GM12878 (cell line): ENCODE data around the gene ATG14. TPM values are rescaled to one million over a fixed set of nuclear protein-coding genes. Genes with fewer than 3 reads are reported as not detected.

Source experiments
- ATAC-seq: fragments of 200-7000 bp; cut with Tn5 transposase; 3 replicates; pipeline ENCODE4 v1.9.1; 2020; ENCODE audit warnings: mild to moderate bottlenecking, moderate library complexity
- BruUV-seq: library from RNA; stranded (reverse); fragments of 400-500 nt; replicated peaks from 2 replicates; lab custom pipeline; 2021; lab: Mats Ljungman, UMichigan
- CTCF ChIA-PET: fragments of 300-600 bp; sonication (Branson Sonifier 250); formaldehyde crosslinking; extraction: SDS; loops from one replicate; lab custom pipeline; 2021; ENCODE audit warnings: inconsistent platforms; lab: Yijun Ruan, JAX
- POLR2A ChIA-PET: fragments of 350-600 bp; formaldehyde crosslinking; extraction: SDS; loops from one replicate; lab custom pipeline; 2021; ENCODE audit warnings: inconsistent platforms; lab: Charles Lee
- RAD21 ChIA-PET: fragments of 300-600 bp; sonication (Branson Sonifier 250); formaldehyde crosslinking; loops from one replicate; lab custom pipeline; 2023; ENCODE audit warnings: antibody characterized with exemption; ENCODE audit not compliant: unreplicated experiment; lab: Charles Lee
- SMC1A ChIA-PET: fragments of 300-600 bp; sonication (Branson Sonifier 250); formaldehyde crosslinking; loops from one replicate; lab custom pipeline; 2023; ENCODE audit not compliant: unreplicated experiment, uncharacterized antibody; lab: Charles Lee
- DNase-seq: peaks from one replicate; pipeline ENCODE4 v3.0.0-alpha.2; 2011; ENCODE audit warnings: low read depth, low spot score
- FAIRE-seq: peaks from 3 replicates; lab custom pipeline; 2011; peaks lifted over from hg19 to GRCh38; lab: Jason Lieb, UNC
- H2AFZ ChIP-seq: 2 replicates; pipeline ENCODE4 v1.6.0; 2011; ENCODE audit warnings: low read depth, low read length, control low read depth; ENCODE audit not compliant: control insufficient read depth
- H3K27ac ChIP-seq: 2 replicates; pipeline ENCODE4 v1.5.1; 2011; ENCODE audit warnings: control low read depth; ENCODE audit not compliant: control insufficient read depth, insufficient read depth
- H3K27me3 ChIP-seq, 2 experiments: replicated peaks in 1 of 2; 2 replicates each; pipeline versions ENCODE4 v1.6.0 to v1.6.1; 2011; ENCODE audit warnings: low read length in 1 of 2; ENCODE audit not compliant: control insufficient read depth in 2 of 2, insufficient read depth in 2 of 2
- H3K36me3 ChIP-seq, 2 experiments: 2 replicates each; pipeline ENCODE4 v1.5.1; 2011; ENCODE audit warnings: low read length in 1 of 2; ENCODE audit not compliant: control insufficient read depth in 2 of 2, insufficient read depth in 2 of 2
- H3K4me1 ChIP-seq: 2 replicates; pipeline ENCODE4 v1.6.1; 2011; ENCODE audit warnings: mild to moderate bottlenecking, low read length, moderate library complexity, mixed read lengths; ENCODE audit not compliant: control insufficient read depth, insufficient read depth
- H3K4me2 ChIP-seq: 2 replicates; pipeline ENCODE4 v1.6.0; 2011; ENCODE audit warnings: control low read depth; ENCODE audit not compliant: control insufficient read depth, insufficient read depth
- H3K4me3 ChIP-seq: fragments of 200-600 bp; sonication (generic); 2 replicates; pipeline ENCODE4 v1.5.1; 2016
- H3K79me2 ChIP-seq: 2 replicates; pipeline ENCODE4 v1.6.0; 2011; ENCODE audit warnings: low read length; ENCODE audit not compliant: control insufficient read depth, insufficient read depth
- H3K9ac ChIP-seq: 2 replicates; pipeline ENCODE4 v1.8.0; 2011; ENCODE audit warnings: low read length, control low read depth, mixed read lengths; ENCODE audit not compliant: control insufficient read depth, insufficient read depth
- H3K9me3 ChIP-seq: replicated peaks from 3 replicates; pipeline ENCODE4 v1.5.1; 2011; ENCODE audit warnings: mild to moderate bottlenecking, low read length; ENCODE audit not compliant: control insufficient read depth, insufficient read depth
- H4K20me1 ChIP-seq: 2 replicates; pipeline ENCODE4 v1.6.0; 2011; ENCODE audit not compliant: control insufficient read depth, insufficient read depth
- ELK1 ChIP-seq: IDR thresholded peaks from 2 replicates; pipeline ENCODE4 v1.6.1; 2012; ENCODE audit warnings: low read depth, low read length, improper control_type of control experiment
- MXI1 ChIP-seq: fragments of 150-350 bp; IDR thresholded peaks from 2 replicates; pipeline ENCODE4 v1.6.1; 2011; ENCODE audit warnings: low read depth, mild to moderate bottlenecking, inconsistent platforms, low read length, improper control_type of control experiment
- PAX8 ChIP-seq: fragments of 450-650 bp; IDR thresholded peaks from 2 replicates; pipeline ENCODE4 v1.6.1; 2017; ENCODE audit warnings: mild to moderate bottlenecking, moderate library complexity
- USF2 ChIP-seq: IDR thresholded peaks from 2 replicates; pipeline ENCODE4 v1.6.1; 2011; ENCODE audit warnings: low read depth, low read length, improper control_type of control experiment, borderline replicate concordance
- ZNF24 ChIP-seq: fragments of 450-650 bp; IDR thresholded peaks from 2 replicates; pipeline ENCODE4 v1.6.1; 2017; ENCODE audit warnings: antibody characterized with exemption, mild to moderate bottlenecking
- WGBS: methylation state at CpG from one replicate; pipeline ENCODE4 v1.1.6; 2016; ENCODE audit warnings: low lambda C conversion rate; ENCODE audit not compliant: insufficient replicate concordance, insufficient coverage; ENCODE audit errors: missing lambda C conversion rate; 5-methylcytosine and 5-hydroxymethylcytosine counted together
- in situ Hi-C: fragments of 300-500 bp; cut with MboI; formaldehyde crosslinking; loops from 9 replicates; pipeline ENCODE4 v1.14.3; 2018; ENCODE audit warnings: mixed read lengths
- intact Hi-C: fragments of 100-400 bp; cut with micrococcal nuclease; formaldehyde crosslinking; loops from one replicate; pipeline ENCODE4 v1.14.2; 2022; ENCODE audit not compliant: unreplicated experiment
- polyA plus RNA-seq, 11 experiments: library from polyadenylated mRNA; depleted of rRNA in 4 of 11; unstranded in 6 of 11; stranded (reverse) in 5 of 11; fragments of >200 nt; fragmentation: Nextera tagmentation in 4 of 11; fragmentation: Illumina TruSeq in 1 of 11; extraction: Ambion mirVana in 4 of 11; extraction: Trizol in 1 of 11; gene quantifications; 1 replicate in 1 of 11; 2 replicates in 10 of 11; pipeline versions ENCODE4 v1.2.1 to v1.2.3, GENCODE V29; 2011 to 2016; ENCODE audit warnings: inconsistent platforms in 2 of 11, missing spikeins in 2 of 11, low read depth in 1 of 11
- total RNA-seq, 4 experiments: library from RNA; depleted of rRNA in 3 of 4; stranded (reverse); fragments of >200 nt in 3 of 4; fragmentation: Illumina TruSeq in 1 of 4; extraction: Trizol in 1 of 4; gene quantifications; 2 replicates each; pipeline versions ENCODE4 v1.2.1 to v1.2.3, GENCODE V29; 2013 to 2021

The ATG14 gene
- total and polyA plus RNA-seq, 10 of the 15 experiments (the other 5 are each of a cell fraction or from before 2014, with no cell fraction given), result 1.1 to 6.4 (median 5.0) TPM

- SMC1A ChIA-PET, result interaction anchor here (1.2 to 1.5 kb wide), 6 partner anchors 13 to 214 kb away, joined by 3 to 7 read pairs (median 4); no protein-coding TSS in a partner anchor
- no peaks in the 10 kb centered on the region for H3K79me2 ChIP-seq
- in situ Hi-C loops, result no loop called here
- no peaks in the 10 kb centered on the region for H4K20me1 ChIP-seq
- no peak overlapping the region for H3K27ac ChIP-seq
- DNase-seq, result no peak
- CTCF ChIA-PET, result interaction anchor here (1.7 to 1.9 kb wide), 3 partner anchors 18 to 105 kb away, joined by 4 to 9 read pairs (median 5); no protein-coding TSS in a partner anchor
- 68% methylated on average over 4 of the region's 4 CpGs for WGBS
- no peaks in the 10 kb centered on the region for H3K27me3 ChIP-seq
- peaks cover 6% of the 10 kb centered on the region; the same call in 1 of the 2 replicates for H3K4me1 ChIP-seq
- no peak overlapping the region for H3K4me2 ChIP-seq
- ATAC-seq, result peak; percentile 12; the same call in 1 of the 3 replicates
- FAIRE-seq, result no peak
- H3K9ac ChIP-seq, result no peak overlapping the region
- RAD21 ChIA-PET, result interaction anchor here (0.9 to 1.1 kb wide), 3 partner anchors 20 to 103 kb away, joined by 3 to 4 read pairs (median 3); partner anchors contain the start of gene FBXO34
- POLR2A ChIA-PET, result interaction anchor here (0.6 to 1.1 kb wide), 3 partner anchors 13 to 106 kb away, joined by 3 read pairs; no protein-coding TSS in a partner anchor
- no peaks in the 10 kb centered on the region for H3K9me3 ChIP-seq
- no peak overlapping the region for H3K4me3 ChIP-seq
- BruUV-seq, result no TSS peak
- H3K36me3 ChIP-seq, result peaks cover 0 to 5% of the 10 kb centered on the region in 2 experiments; a peak in 2 of 4 replicates
- intact Hi-C loops, result no loop called here
- no peak overlapping the region for H2AFZ ChIP-seq
- no peak for TF ChIP-seq ZNF24
- TF ChIP-seq ELK1, result no peak
- no peak for TF ChIP-seq USF2
- no peak for TF ChIP-seq MXI1
- no peak for TF ChIP-seq PAX8
Measured at GRCh38 chr14:55374771-55375170, 36.9 kb downstream of the ATG14 start.
